ENCODE results near the gene KCNQ1. TPM values are rescaled to one million over a fixed set of nuclear protein-coding genes. Genes with fewer than 3 reads are reported as not detected.

Gene KCNQ1
- total RNA-seq, 3 donors from 2014 or later = 15.5 to 44.7 (median 37.4) TPM

DNA sequence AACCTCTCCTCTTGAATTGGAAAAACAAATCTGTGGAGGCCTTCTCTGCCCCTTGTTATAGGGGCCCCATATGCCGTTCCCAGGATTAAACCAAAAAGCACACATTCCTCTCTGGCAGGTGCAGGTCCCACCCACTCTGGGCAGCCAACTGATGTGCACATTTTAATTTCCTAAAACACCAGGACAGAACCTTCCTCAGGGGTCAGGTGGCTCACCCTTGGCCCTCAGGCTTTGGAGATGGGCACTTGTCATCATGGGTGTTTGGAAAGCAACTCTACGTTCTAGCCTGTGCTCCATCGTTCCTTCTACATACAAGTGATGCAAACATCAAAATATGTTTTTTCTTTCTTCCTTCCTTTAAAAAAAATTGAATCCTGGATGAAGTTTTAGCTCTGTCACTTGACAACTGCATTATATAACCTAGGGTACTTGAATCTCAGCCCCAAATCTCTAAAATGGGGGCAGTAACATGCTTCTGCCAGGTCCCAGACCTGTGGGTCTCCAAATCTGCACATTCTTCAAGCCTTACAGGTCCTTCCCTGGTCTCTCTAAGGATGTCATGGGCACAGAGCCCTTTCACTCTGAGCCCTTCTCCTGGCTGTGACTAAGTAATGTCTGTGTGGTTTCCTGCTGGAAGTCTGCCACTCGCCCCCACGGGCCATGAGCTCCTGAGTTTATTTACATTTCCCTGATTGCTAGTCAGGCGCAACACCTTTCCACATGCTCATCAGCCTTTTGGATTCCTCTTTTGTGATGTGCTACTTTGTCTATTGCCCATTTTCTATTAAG lies 211.2 kb downstream of the KCNQ1 start:
- intact Hi-C loops (cut with DNase I, micrococcal nuclease) = no loop called here
- ATAC-seq (peak; percentile 39), DNase-seq (no peak)
- TF ChIP-seq, protein P1, sequence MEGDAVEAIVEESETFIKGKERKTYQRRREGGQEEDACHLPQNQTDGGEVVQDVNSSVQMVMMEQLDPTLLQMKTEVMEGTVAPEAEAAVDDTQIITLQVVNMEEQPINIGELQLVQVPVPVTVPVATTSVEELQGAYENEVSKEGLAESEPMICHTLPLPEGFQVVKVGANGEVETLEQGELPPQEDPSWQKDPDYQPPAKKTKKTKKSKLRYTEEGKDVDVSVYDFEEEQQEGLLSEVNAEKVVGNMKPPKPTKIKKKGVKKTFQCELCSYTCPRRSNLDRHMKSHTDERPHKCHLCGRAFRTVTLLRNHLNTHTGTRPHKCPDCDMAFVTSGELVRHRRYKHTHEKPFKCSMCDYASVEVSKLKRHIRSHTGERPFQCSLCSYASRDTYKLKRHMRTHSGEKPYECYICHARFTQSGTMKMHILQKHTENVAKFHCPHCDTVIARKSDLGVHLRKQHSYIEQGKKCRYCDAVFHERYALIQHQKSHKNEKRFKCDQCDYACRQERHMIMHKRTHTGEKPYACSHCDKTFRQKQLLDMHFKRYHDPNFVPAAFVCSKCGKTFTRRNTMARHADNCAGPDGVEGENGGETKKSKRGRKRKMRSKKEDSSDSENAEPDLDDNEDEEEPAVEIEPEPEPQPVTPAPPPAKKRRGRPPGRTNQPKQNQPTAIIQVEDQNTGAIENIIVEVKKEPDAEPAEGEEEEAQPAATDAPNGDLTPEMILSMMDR (IDR thresholded peaks at IDR 0.05) = no peak
- H3K4me3 ChIP-seq = no peak overlapping the region
- no peaks in the 10 kb centered on the region for H3K36me3 ChIP-seq (ENCODE audit: low read depth)
- no peaks in the 10 kb centered on the region for H3K4me1 ChIP-seq (ENCODE audit: low read depth)
- H3K9me3 ChIP-seq = peaks cover 16% of the 10 kb centered on the region

DNA sequence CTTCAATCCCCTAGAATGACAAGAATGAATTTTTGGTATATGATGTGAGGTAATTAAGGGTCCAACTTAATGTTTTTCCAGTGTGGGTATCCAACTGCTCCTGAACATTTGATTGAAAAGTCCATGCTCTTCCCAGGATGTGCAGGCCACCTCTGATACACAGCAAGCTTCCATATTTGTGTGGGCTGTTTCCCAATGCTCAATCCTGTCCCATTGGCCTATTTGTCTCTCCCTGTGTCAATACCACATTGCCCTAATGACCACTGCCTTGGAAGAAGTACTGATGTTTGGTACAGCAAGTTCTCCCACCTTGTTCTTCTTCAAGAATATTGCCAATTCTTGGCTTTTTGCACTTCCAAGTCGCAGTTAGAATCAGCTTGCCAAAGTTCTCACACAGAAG lies 212.1 kb downstream of the KCNQ1 start:
- Histone ChIP-seq H3K36me3 (ENCODE audit: low read depth) (no peaks in the 10 kb centered on the region), H3K9me3 (peaks cover 9% of the 10 kb centered on the region), H3K4me1 (ENCODE audit: low read depth) (no peaks in the 10 kb centered on the region), H3K4me3 (no peak overlapping the region)
- no peak for ATAC-seq
- TF ChIP-seq, protein P1 (IDR thresholded peaks at IDR 0.05) = no peak
- no peak for DNase-seq
- intact Hi-C loops (cut with DNase I, micrococcal nuclease) = no loop called here

DNA sequence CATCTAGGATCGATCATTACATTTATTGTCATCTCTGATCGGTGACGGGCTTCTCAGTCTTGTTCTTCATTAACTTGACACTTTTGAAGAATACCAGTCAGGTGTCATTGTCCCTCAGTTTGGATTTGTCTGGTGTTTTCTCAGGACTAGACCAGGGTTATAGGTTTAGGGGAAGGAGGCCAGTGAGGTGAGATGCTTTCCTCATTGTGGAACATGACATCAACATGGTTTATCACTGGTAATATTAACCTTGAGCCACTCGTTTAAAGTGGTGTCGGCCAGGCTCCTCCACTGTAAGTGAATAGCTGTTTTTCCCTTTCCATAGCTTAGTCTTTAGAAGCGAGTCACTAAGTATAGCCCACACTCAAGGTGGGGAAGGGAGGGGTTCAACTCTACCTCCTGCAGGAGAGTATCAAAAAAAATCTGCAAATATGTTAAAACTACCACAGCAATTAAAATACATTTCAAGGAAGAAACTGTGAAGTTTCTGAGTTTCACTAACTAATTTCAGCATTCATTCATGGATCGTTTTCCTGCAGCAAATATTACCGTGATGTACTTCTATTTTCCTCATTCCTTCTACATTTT lies 213.0 kb downstream of the KCNQ1 start:
- no peak for DNase-seq
- TF ChIP-seq, protein P1 (IDR thresholded peaks at IDR 0.05) = no peak
- Histone ChIP-seq H3K4me3 (no peak overlapping the region), H3K9me3 (peaks cover 6% of the 10 kb centered on the region), H3K4me1 (ENCODE audit: low read depth) (no peaks in the 10 kb centered on the region), H3K36me3 (ENCODE audit: low read depth) (no peaks in the 10 kb centered on the region)
- intact Hi-C loops (cut with DNase I, micrococcal nuclease) = no loop called here
- ATAC-seq = no peak

DNA sequence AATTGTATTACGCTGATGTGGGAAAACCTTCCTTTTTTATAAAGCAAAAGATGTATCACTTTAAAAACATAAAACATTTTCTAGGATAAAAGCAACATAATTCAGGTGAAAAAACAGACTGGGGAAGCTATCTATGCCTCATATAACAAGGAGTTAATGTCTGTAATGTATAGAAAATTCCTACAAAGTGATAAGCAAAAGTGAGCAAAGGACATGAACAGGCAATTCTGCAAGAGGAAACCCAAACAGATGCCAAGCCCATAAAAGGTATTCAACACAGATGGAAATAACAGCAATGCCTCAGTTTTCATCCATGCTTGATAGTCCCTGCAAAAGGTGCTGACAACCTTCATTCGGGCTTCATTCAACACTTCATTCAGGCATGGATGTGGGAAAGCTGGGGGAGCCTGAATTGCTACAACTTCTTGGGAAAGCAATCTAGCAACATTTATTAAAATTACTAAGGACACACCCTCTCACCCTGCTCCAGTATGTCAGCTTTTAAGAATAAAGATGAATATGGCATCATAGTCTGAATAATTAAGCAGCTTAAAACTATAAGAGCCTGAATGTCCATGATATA lies 215.6 kb downstream of the KCNQ1 start:
- TF ChIP-seq, protein P1 (IDR thresholded peaks at IDR 0.05) = no peak
- peaks cover 6% of the 10 kb centered on the region for H3K9me3 ChIP-seq
- ATAC-seq = no peak

DNA sequence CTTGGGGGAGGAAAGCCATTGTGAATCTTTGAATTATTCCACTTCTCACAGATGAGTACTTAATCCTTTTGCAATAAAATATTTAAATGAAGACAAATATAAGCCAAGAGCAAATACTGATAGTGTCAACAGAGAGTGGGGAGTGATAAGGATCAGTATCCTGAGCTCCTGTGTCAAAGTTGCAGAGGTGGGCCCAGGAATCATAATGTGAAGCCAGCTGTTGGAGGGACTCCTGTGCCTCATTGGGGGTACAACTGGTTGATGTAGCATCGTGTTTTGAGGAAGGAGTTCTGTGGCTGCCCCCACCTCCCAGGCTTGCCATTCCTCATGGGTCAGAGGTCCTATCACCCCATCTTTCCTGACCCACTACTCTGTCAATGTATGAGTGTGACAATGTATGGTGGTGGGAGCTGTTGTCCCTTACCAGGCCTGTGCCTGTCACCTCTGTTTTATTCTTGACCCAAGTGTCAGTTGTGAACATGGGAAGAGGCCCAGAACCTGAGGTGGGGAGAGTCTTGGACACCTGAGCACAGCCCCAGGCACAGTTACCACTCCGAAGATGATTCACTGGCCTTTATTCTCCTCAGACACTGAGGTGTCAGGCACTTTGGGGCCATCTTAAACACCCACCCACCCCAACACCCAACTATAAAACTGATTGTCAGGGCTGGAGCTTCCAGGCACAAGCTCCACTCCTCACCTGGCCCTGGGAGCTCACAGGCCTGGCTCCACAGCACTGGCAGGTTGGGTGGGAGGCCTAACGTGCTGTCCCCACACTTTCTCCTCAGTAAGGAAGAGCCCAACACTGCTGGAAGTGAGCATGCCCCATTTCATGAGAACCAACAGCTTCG lies 216.6 kb downstream of the KCNQ1 start:
- H3K36me3 ChIP-seq (ENCODE audit: low read depth) = no peaks in the 10 kb centered on the region
- DNase-seq = no peak

More for the DNA sequence above, 215.6 kb downstream of the KCNQ1 start:
- no peaks in the 10 kb centered on the region for H3K36me3 ChIP-seq (ENCODE audit: low read depth)
- no peaks in the 10 kb centered on the region for H3K4me1 ChIP-seq (ENCODE audit: low read depth)
- no peak for DNase-seq
- intact Hi-C loops (cut with DNase I, micrococcal nuclease) = no loop called here
- no peak overlapping the region for H3K4me3 ChIP-seq

More for the DNA sequence above, 216.6 kb downstream of the KCNQ1 start:
- intact Hi-C loops (cut with DNase I, micrococcal nuclease) = no loop called here
- Histone ChIP-seq H3K4me3 (no peak overlapping the region), H3K9me3 (peaks cover 6% of the 10 kb centered on the region), H3K4me1 (ENCODE audit: low read depth) (no peaks in the 10 kb centered on the region)
- ATAC-seq = no peak
- TF ChIP-seq, protein P1 (IDR thresholded peaks at IDR 0.05) = no peak
